HCT116 (cell line): Measurements from ENCODE around the gene BNC2. TPM values are rescaled to one million over a fixed set of nuclear protein-coding genes. Genes with fewer than 3 reads are reported as not detected.

ENCODE experiments used
- ATAC-seq: fragments of 200-7000 bp; cut with Tn5 transposase; 2 replicates; pipeline ENCODE4 v1.9.1; 2020; ENCODE audit warnings: mild to moderate bottlenecking, moderate library complexity
- BruUV-seq: library from RNA; stranded (reverse); fragments of 400-500 nt; replicated peaks from 2 replicates; lab custom pipeline; 2021; lab: Mats Ljungman, UMichigan
- CTCF ChIA-PET: fragments of 300-600 bp; sonication (Branson Sonifier 250); formaldehyde crosslinking; loops from one replicate; lab custom pipeline; 2021; ENCODE audit warnings: antibody characterized with exemption; lab: Charles Lee
- POLR2A ChIA-PET: fragments of 300-600, 350-600 bp; sonication (Branson Sonifier 250); formaldehyde crosslinking; loops from one replicate; lab custom pipeline; 2021; ENCODE audit warnings: antibody characterized with exemption; lab: Charles Lee
- RAD21 ChIA-PET, 2 experiments: fragments of 300-600 bp; sonication (Branson Sonifier 250); formaldehyde crosslinking; loops; one replicate each; lab custom pipeline; 2023; ENCODE audit warnings: low total read pairs in 2 of 2; ENCODE audit not compliant: uncharacterized antibody in 2 of 2, unreplicated experiment in 2 of 2, low non-redundant PET in 1 of 2; lab: Charles Lee
- DNase-seq: peaks from one replicate; pipeline ENCODE4 v3.0.0-alpha.2; 2010; ENCODE audit warnings: low read depth, low spot score
- H2AFZ ChIP-seq: fragments of 200-600 bp; shearing (Covaris generic), sonication (generic); 2 replicates; pipeline ENCODE4 v1.6.1; 2017; ENCODE audit warnings: low read depth, mixed run types, mixed read lengths, antibody characterized with exemption, low read length; ENCODE audit not compliant: poor library complexity, severe bottlenecking
- H3K27ac ChIP-seq: 2 replicates; pipeline ENCODE4 v1.5.1; 2012; ENCODE audit warnings: low read depth, low read length
- H3K27me3 ChIP-seq: fragments of 200-600 bp; sonication (generic); 2 replicates; pipeline ENCODE4 v1.6.1; 2016; ENCODE audit warnings: mixed run types, low read length, mixed read lengths; ENCODE audit not compliant: insufficient read depth
- H3K36me3 ChIP-seq, 2 experiments: fragments of 200-500 bp in 1 of 2; fragments of 200-600 bp in 1 of 2; sonication (Bioruptor generic) in 1 of 2; sonication (generic) in 1 of 2; 2 replicates each; pipeline versions ENCODE4 v1.5.1 to v1.6.1; 2014 to 2016; ENCODE audit warnings: low read length in 2 of 2, inconsistent platforms in 1 of 2, mixed read lengths in 1 of 2, mixed run types in 1 of 2; ENCODE audit not compliant: insufficient read depth in 2 of 2, control insufficient read depth in 1 of 2
- H3K4me1 ChIP-seq, 2 experiments: fragments of 200-600 bp in 1 of 2; sonication (generic) in 1 of 2; 2 replicates each; pipeline versions ENCODE4 v1.5.1 to v1.6.1; 2012 to 2017; ENCODE audit warnings: low read length in 2 of 2, inconsistent platforms in 1 of 2, mild to moderate bottlenecking in 1 of 2, mixed read lengths in 1 of 2, mixed run types in 1 of 2, moderate library complexity in 1 of 2; ENCODE audit not compliant: insufficient read depth in 2 of 2, control insufficient read depth in 1 of 2
- H3K4me2 ChIP-seq: fragments of 200-600 bp; sonication (generic); 2 replicates; pipeline ENCODE4 v1.6.1; 2017; ENCODE audit warnings: mixed run types, low read length, mixed read lengths
- H3K4me3 ChIP-seq, 2 experiments: fragments of 200-600 bp in 1 of 2; sonication (generic) in 1 of 2; replicated peaks in 1 of 2; 2 replicates each; pipeline ENCODE4 v1.5.1; 2011 to 2016; ENCODE audit warnings: low read length in 2 of 2, control low read depth in 1 of 2, low read depth in 1 of 2, mild to moderate bottlenecking in 1 of 2, mixed read lengths in 1 of 2, mixed run types in 1 of 2
- H3K79me2 ChIP-seq: fragments of 200-600 bp; sonication (generic); 2 replicates; pipeline ENCODE4 v1.6.1; 2017; ENCODE audit warnings: mild to moderate bottlenecking, mixed run types, low read length, moderate library complexity, mixed read lengths; ENCODE audit not compliant: insufficient read depth
- H3K9ac ChIP-seq: fragments of 200-600 bp; sonication (generic); 2 replicates; pipeline ENCODE4 v1.6.1; 2016; ENCODE audit warnings: low read length, mixed read lengths
- H3K9me2 ChIP-seq: fragments of 200-600 bp; sonication (generic), shearing (Covaris generic); 2 replicates; pipeline ENCODE4 v1.6.1; 2017; ENCODE audit warnings: mixed run types, mild to moderate bottlenecking, moderate library complexity; ENCODE audit not compliant: insufficient read depth
- H3K9me3 ChIP-seq, 2 experiments: fragments of 200-500 bp in 1 of 2; fragments of 200-600 bp in 1 of 2; sonication (Bioruptor generic) in 1 of 2; sonication (generic) in 1 of 2; 2 replicates each; pipeline ENCODE4 v1.6.1; 2014 to 2017; ENCODE audit warnings: low read length in 2 of 2, mixed read lengths in 2 of 2, inconsistent platforms in 1 of 2, low read depth in 1 of 2, mild to moderate bottlenecking in 1 of 2, mixed run types in 1 of 2, moderate library complexity in 1 of 2; ENCODE audit not compliant: control insufficient read depth in 1 of 2, insufficient read depth in 1 of 2
- H4K20me1 ChIP-seq: fragments of 200-600 bp; sonication (generic), shearing (Covaris generic); 2 replicates; pipeline ENCODE4 v1.6.1; 2017; ENCODE audit warnings: mixed run types, mild to moderate bottlenecking, moderate library complexity; ENCODE audit not compliant: insufficient read depth
- CBX3 ChIP-seq: IDR thresholded peaks from 2 replicates; pipeline ENCODE4 v1.6.1; 2012; ENCODE audit warnings: low read depth
- CEBPB ChIP-seq: IDR thresholded peaks from 2 replicates; pipeline ENCODE4 v1.6.1; 2012; ENCODE audit warnings: low read depth
- ELF1 ChIP-seq: IDR thresholded peaks from 2 replicates; pipeline ENCODE4 v1.6.1; 2012; ENCODE audit warnings: low read depth, borderline replicate concordance
- EZH2 ChIP-seq: fragments of 200-600 bp; sonication (generic); IDR thresholded peaks from 2 replicates; pipeline ENCODE4 v1.6.1; 2017; ENCODE audit warnings: antibody characterized with exemption, mixed run types
- EZH2phosphoT487 ChIP-seq: fragments of 200-600 bp; IDR thresholded peaks from 2 replicates; pipeline ENCODE4 v1.6.1; 2018; ENCODE audit warnings: antibody characterized with exemption, borderline replicate concordance
- JUND ChIP-seq: IDR thresholded peaks from 2 replicates; pipeline ENCODE4 v1.6.1; 2012
- POLR2AphosphoS5 ChIP-seq: IDR thresholded peaks from 2 replicates; pipeline ENCODE4 v1.6.1; 2011; ENCODE audit warnings: mild to moderate bottlenecking, low read depth, low read length, moderate library complexity
- RAD21 ChIP-seq: IDR thresholded peaks from 2 replicates; pipeline ENCODE4 v1.6.1; 2012; ENCODE audit warnings: low read depth, mild to moderate bottlenecking
- SIN3A ChIP-seq: IDR thresholded peaks from 2 replicates; pipeline ENCODE4 v1.6.1; 2012; ENCODE audit warnings: low read depth
- SRF ChIP-seq: IDR thresholded peaks from 2 replicates; pipeline ENCODE4 v1.6.1; 2012; ENCODE audit warnings: low read depth
- TCF7L2 ChIP-seq: IDR thresholded peaks from 2 replicates; pipeline ENCODE4 v1.7.0; 2011; ENCODE audit warnings: borderline replicate concordance, inconsistent platforms; ENCODE audit not compliant: insufficient read depth, insufficient read length; ENCODE audit errors: extremely low read depth
- YY1 ChIP-seq: IDR thresholded peaks from 2 replicates; pipeline ENCODE4 v1.6.1; 2011; ENCODE audit warnings: low read length, low read depth, moderate library complexity, mild to moderate bottlenecking; ENCODE audit not compliant: insufficient replicate concordance; ENCODE audit errors: extremely low read depth
- ZFX ChIP-seq: fragments of 450-650 bp; IDR thresholded peaks from 2 replicates; pipeline ENCODE4 v1.6.1; 2017
- ZNF274 ChIP-seq: fragments of 200-500 bp; sonication (Bioruptor generic); IDR thresholded peaks from 2 replicates; pipeline ENCODE4 v1.6.1; 2014; ENCODE audit warnings: mild to moderate bottlenecking, low read depth, low read length, inconsistent platforms
- intact Hi-C: fragments of 100-400 bp; cut with micrococcal nuclease; formaldehyde crosslinking; loops from 2 replicates; pipeline ENCODE4 v1.10.0; 2022
- total RNA-seq: library from RNA; stranded (reverse); gene quantifications from one replicate; pipeline ENCODE4 v1.2.1, GENCODE V29; 2021; ENCODE audit not compliant: unreplicated experiment
- TF ChIP-seq, protein P1 (sequence below): IDR thresholded peaks from 2 replicates; pipeline ENCODE4 v1.6.1; 2011; ENCODE audit warnings: mild to moderate bottlenecking, low read length, moderate library complexity; ENCODE audit not compliant: insufficient replicate concordance; ENCODE audit errors: extremely low read depth
- TF ChIP-seq, protein P2 (sequence below): IDR thresholded peaks from 2 replicates; pipeline ENCODE4 v1.6.1; 2012; ENCODE audit warnings: low read depth
- TF ChIP-seq, protein P3 (sequence below): IDR thresholded peaks from 2 replicates; pipeline ENCODE4 v1.6.1; 2012
- TF ChIP-seq, protein P4 (sequence below): IDR thresholded peaks from 2 replicates; pipeline ENCODE4 v1.6.1; 2012

BNC2 gene
- total RNA-seq, 1 experiment from 2014 or later, result 0.37 TPM

DNA sequence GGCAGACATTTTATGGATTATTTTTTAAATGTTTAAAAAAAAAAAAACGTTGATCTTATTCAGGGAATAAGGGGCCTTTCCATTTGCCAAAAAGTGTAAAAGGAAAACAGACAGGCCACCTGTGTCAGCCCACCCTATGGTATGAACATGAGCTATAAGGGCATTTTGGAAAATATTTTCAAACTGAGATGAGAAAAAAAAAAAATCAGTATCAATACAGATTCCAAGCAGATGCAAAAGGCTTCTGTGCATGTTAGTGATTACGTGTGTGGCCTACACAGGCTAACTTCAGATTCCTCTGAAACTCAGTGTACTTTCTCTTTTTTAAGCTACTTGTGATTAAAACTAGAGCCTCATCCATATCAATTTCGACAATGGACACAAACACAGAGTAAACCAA lies 189.9 kb downstream of the BNC2 start:
- Histone ChIP-seq H4K20me1 (no peaks in the 10 kb centered on the region), H3K4me1 (no peaks in the 10 kb centered on the region), H3K9ac (no peak overlapping the region), H3K27me3 (no peaks in the 10 kb centered on the region; the same call in 1 of the 2 replicates), H3K27ac (no peak overlapping the region), H3K36me3 (no peaks in the 10 kb centered on the region), H3K4me2 (no peak overlapping the region), H3K4me3 (no peak overlapping the region), H3K9me2 (no peaks in the 10 kb centered on the region), H3K9me3 (no peaks in the 10 kb centered on the region), H2AFZ (no peak overlapping the region), H3K79me2 (no peaks in the 10 kb centered on the region)
- ChIA-PET RAD21 (no interaction called here), CTCF (no interaction called here), POLR2A (no interaction called here)
- TF ChIP-seq SRF (no peak), CEBPB (no peak), JUND (no peak), EZH2 (no peak), ZFX (no peak), RAD21 (no peak), ELF1 (no peak), TCF7L2 (no peak), SIN3A (no peak), EZH2phosphoT487 (no peak), CBX3 (no peak), YY1 (no peak), POLR2AphosphoS5 (no peak), ZNF274 (no peak)
- TF ChIP-seq, protein P1, sequence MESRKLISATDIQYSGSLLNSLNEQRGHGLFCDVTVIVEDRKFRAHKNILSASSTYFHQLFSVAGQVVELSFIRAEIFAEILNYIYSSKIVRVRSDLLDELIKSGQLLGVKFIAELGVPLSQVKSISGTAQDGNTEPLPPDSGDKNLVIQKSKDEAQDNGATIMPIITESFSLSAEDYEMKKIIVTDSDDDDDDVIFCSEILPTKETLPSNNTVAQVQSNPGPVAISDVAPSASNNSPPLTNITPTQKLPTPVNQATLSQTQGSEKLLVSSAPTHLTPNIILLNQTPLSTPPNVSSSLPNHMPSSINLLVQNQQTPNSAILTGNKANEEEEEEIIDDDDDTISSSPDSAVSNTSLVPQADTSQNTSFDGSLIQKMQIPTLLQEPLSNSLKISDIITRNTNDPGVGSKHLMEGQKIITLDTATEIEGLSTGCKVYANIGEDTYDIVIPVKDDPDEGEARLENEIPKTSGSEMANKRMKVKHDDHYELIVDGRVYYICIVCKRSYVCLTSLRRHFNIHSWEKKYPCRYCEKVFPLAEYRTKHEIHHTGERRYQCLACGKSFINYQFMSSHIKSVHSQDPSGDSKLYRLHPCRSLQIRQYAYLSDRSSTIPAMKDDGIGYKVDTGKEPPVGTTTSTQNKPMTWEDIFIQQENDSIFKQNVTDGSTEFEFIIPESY, result no peak
- TF ChIP-seq, protein P2, sequence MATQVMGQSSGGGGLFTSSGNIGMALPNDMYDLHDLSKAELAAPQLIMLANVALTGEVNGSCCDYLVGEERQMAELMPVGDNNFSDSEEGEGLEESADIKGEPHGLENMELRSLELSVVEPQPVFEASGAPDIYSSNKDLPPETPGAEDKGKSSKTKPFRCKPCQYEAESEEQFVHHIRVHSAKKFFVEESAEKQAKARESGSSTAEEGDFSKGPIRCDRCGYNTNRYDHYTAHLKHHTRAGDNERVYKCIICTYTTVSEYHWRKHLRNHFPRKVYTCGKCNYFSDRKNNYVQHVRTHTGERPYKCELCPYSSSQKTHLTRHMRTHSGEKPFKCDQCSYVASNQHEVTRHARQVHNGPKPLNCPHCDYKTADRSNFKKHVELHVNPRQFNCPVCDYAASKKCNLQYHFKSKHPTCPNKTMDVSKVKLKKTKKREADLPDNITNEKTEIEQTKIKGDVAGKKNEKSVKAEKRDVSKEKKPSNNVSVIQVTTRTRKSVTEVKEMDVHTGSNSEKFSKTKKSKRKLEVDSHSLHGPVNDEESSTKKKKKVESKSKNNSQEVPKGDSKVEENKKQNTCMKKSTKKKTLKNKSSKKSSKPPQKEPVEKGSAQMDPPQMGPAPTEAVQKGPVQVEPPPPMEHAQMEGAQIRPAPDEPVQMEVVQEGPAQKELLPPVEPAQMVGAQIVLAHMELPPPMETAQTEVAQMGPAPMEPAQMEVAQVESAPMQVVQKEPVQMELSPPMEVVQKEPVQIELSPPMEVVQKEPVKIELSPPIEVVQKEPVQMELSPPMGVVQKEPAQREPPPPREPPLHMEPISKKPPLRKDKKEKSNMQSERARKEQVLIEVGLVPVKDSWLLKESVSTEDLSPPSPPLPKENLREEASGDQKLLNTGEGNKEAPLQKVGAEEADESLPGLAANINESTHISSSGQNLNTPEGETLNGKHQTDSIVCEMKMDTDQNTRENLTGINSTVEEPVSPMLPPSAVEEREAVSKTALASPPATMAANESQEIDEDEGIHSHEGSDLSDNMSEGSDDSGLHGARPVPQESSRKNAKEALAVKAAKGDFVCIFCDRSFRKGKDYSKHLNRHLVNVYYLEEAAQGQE, result no peak
- TF ChIP-seq, protein P3, sequence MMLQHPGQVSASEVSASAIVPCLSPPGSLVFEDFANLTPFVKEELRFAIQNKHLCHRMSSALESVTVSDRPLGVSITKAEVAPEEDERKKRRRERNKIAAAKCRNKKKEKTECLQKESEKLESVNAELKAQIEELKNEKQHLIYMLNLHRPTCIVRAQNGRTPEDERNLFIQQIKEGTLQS, result no peak
- TF ChIP-seq, protein P4, sequence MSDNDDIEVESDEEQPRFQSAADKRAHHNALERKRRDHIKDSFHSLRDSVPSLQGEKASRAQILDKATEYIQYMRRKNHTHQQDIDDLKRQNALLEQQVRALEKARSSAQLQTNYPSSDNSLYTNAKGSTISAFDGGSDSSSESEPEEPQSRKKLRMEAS, result no peak
- DNase-seq, result no peak
- intact Hi-C loops, result no loop called here
- ATAC-seq, result no peak
- BruUV-seq, result no TSS peak
